Liver (tissue), 9 donors: ENCODE data around the gene AFAP1. TPM values are rescaled to one million over a fixed set of nuclear protein-coding genes. Genes with fewer than 3 reads are reported as not detected.

ENCODE experiments used
- DNase-seq: peaks from one replicate; pipeline ENCODE4 v3.0.0-alpha.2; 2017; ENCODE audit warnings: low spot score
- H3K27ac ChIP-seq, 2 donors: one replicate each; pipeline ENCODE4 v1.7.0; 2013; ENCODE audit warnings: inconsistent platforms in 2 of 2, low read length in 2 of 2, control low read depth in 1 of 2, low read depth in 1 of 2, mild to moderate bottlenecking in 1 of 2
- H3K27me3 ChIP-seq, 4 donors: one replicate each; pipeline versions ENCODE4 v1.6.1 to v1.7.0; 2013; ENCODE audit warnings: low read length in 3 of 4, inconsistent platforms in 1 of 4, mild to moderate bottlenecking in 1 of 4, moderate library complexity in 1 of 4; ENCODE audit not compliant: control insufficient read depth in 4 of 4, insufficient read depth in 4 of 4
- H3K36me3 ChIP-seq, 4 donors: one replicate each; pipeline versions ENCODE4 v1.6.1 to v1.7.0; 2013; ENCODE audit warnings: low read length in 3 of 4, mild to moderate bottlenecking in 3 of 4, low read depth in 1 of 4, moderate library complexity in 1 of 4; ENCODE audit not compliant: control insufficient read depth in 4 of 4, insufficient read depth in 3 of 4
- H3K4me1 ChIP-seq, 4 donors: one replicate each; pipeline versions ENCODE4 v1.6.1 to v1.7.0; 2013; ENCODE audit warnings: low read length in 3 of 4, mild to moderate bottlenecking in 3 of 4, moderate library complexity in 1 of 4; ENCODE audit not compliant: control insufficient read depth in 4 of 4, insufficient read depth in 4 of 4
- H3K4me3 ChIP-seq, 3 donors: one replicate each; pipeline versions ENCODE4 v1.6.1 to v1.7.0; 2013; ENCODE audit warnings: low read length in 3 of 3, control low read depth in 1 of 3, low read depth in 1 of 3, mild to moderate bottlenecking in 1 of 3
- H3K9ac ChIP-seq, 2 donors: one replicate each; pipeline ENCODE4 v1.7.0; 2013; ENCODE audit warnings: low read length in 2 of 2, mild to moderate bottlenecking in 2 of 2, moderate library complexity in 2 of 2, control low read depth in 1 of 2, low read depth in 1 of 2
- H3K9me3 ChIP-seq, 4 donors: one replicate each; pipeline versions ENCODE4 v1.6.1 to v1.7.0; 2013; ENCODE audit warnings: low read length in 3 of 4; ENCODE audit not compliant: control insufficient read depth in 4 of 4
- ATF3 ChIP-seq: IDR thresholded peaks from 2 replicates; pipeline ENCODE4 v1.6.1; 2016; ENCODE audit warnings: antibody characterized with exemption
- CTCF ChIP-seq: fragments of 150-350 bp; IDR thresholded peaks from 2 replicates; pipeline ENCODE4 v1.5.1; 2017; ENCODE audit warnings: improper control_type of control experiment, low read depth, low read length; ENCODE audit not compliant: missing input control
- EGR1 ChIP-seq, 2 donors: IDR thresholded peaks; 2 replicates each; pipeline ENCODE4 v1.6.1; 2016 to 2018; ENCODE audit warnings: antibody characterized with exemption in 2 of 2, low read depth in 2 of 2
- FOXA1 ChIP-seq: IDR thresholded peaks from 2 replicates; pipeline ENCODE4 v1.6.1; 2016; ENCODE audit warnings: antibody characterized with exemption
- FOXA2 ChIP-seq: IDR thresholded peaks from 2 replicates; pipeline ENCODE4 v1.6.1; 2016; ENCODE audit warnings: antibody characterized with exemption
- GABPA ChIP-seq, 2 donors: IDR thresholded peaks in 1 of 2; conservative IDR thresholded peaks in 1 of 2; 2 replicates each; pipeline ENCODE4 v1.6.1; 2016; ENCODE audit warnings: antibody characterized with exemption in 2 of 2, mild to moderate bottlenecking in 1 of 2, moderate library complexity in 1 of 2
- HNF4A ChIP-seq, 2 donors: conservative IDR thresholded peaks; 2 replicates each; pipeline ENCODE4 v1.6.1; 2016; ENCODE audit warnings: antibody characterized with exemption in 2 of 2, mild to moderate bottlenecking in 2 of 2
- HNF4G ChIP-seq: IDR thresholded peaks from 2 replicates; pipeline ENCODE4 v1.6.1; 2016; ENCODE audit warnings: antibody characterized with exemption
- JUND ChIP-seq, 2 donors: IDR thresholded peaks; 2 replicates each; pipeline ENCODE4 v1.6.1; 2016; ENCODE audit warnings: antibody characterized with exemption in 2 of 2
- MAX ChIP-seq: IDR thresholded peaks from 2 replicates; pipeline ENCODE4 v1.6.1; 2016; ENCODE audit warnings: antibody characterized with exemption
- NR2F2 ChIP-seq: IDR thresholded peaks from 2 replicates; pipeline ENCODE4 v1.6.1; 2016; ENCODE audit warnings: antibody characterized with exemption
- RAD21 ChIP-seq, 2 donors: IDR thresholded peaks; 2 replicates each; pipeline ENCODE4 v1.6.1; 2016; ENCODE audit warnings: antibody characterized with exemption in 2 of 2, mild to moderate bottlenecking in 2 of 2
- REST ChIP-seq: IDR thresholded peaks from 2 replicates; pipeline ENCODE4 v1.6.1; 2016; ENCODE audit warnings: antibody characterized with exemption, mild to moderate bottlenecking
- RXRA ChIP-seq, 2 donors: IDR thresholded peaks; 2 replicates each; pipeline ENCODE4 v1.6.1; 2017 to 2018; ENCODE audit warnings: antibody characterized with exemption in 2 of 2, mild to moderate bottlenecking in 1 of 2
- SP1 ChIP-seq: IDR thresholded peaks from 2 replicates; pipeline ENCODE4 v1.6.1; 2018; ENCODE audit warnings: antibody characterized with exemption, mild to moderate bottlenecking
- TAF1 ChIP-seq: conservative IDR thresholded peaks from 2 replicates; pipeline ENCODE4 v1.6.1; 2016; ENCODE audit warnings: antibody characterized with exemption, mild to moderate bottlenecking
- YY1 ChIP-seq: IDR thresholded peaks from 2 replicates; pipeline ENCODE4 v1.6.1; 2016; ENCODE audit warnings: antibody characterized with exemption, mild to moderate bottlenecking
- ZBTB33 ChIP-seq: IDR thresholded peaks from 2 replicates; pipeline ENCODE4 v1.6.1; 2016; ENCODE audit warnings: antibody characterized with exemption
- WGBS: extraction: QIAGEN DNeasy Blood & Tissue Kit; methylation state at CpG from one replicate; pipeline ENCODE4 v1.1.7; 2013; 5-methylcytosine and 5-hydroxymethylcytosine counted together
- polyA plus RNA-seq, 2 donors: library from polyadenylated mRNA; stranded (reverse) in 1 of 2; unstranded in 1 of 2; fragments of 200-250 nt in 1 of 2; fragments of >200 nt in 1 of 2; fragmentation: Nextera tagmentation in 1 of 2; extraction: Ambion mirVana in 1 of 2; gene quantifications; one replicate each; pipeline versions ENCODE4 v1.2.1 to v1.2.3, GENCODE V29; 2013 to 2015
- total RNA-seq, 2 donors: library from RNA; depleted of rRNA; stranded (reverse); fragments of >200 nt; gene quantifications; one replicate each; pipeline ENCODE4 v1.2.3, GENCODE V29; 2014
- donor health status: healthy.
- donor health status: healthy.
- donor health status: healthy.
- donor health status: healthy.
- donor health status: healthy.

Gene AFAP1
- total and polyA plus RNA-seq, 4 donors: 0.40 to 3.2 (median 1.6) TPM

GRCh38 chr4:7943211-7943610, 3.5 kb upstream of the AFAP1 start:
- peaks cover 0 to 1% (median 0%) of the 10 kb centered on the region in 4 donors for H3K36me3 ChIP-seq
- H3K9ac ChIP-seq: no peak overlapping the region
- TF ChIP-seq HNF4G: no peak
- no peak for TF ChIP-seq GABPA (IDR thresholded peaks at IDR 0.05 in 1 of 2, conservative IDR thresholded peaks at IDR 0.05 in 1 of 2)
- TF ChIP-seq ATF3: no peak
- TF ChIP-seq SP1: no peak
- no peak for TF ChIP-seq TAF1
- TF ChIP-seq NR2F2: no peak
- H3K27ac ChIP-seq: no peak overlapping the region
- 93% methylated on average over 8 of the region's 8 CpGs for WGBS
- H3K27me3 ChIP-seq: no peaks in the 10 kb centered on the region
- peaks cover 0 to 14% (median 8%) of the 10 kb centered on the region in 4 donors for H3K4me1 ChIP-seq
- H3K9me3 ChIP-seq: peaks cover 0 to 2% (median 0%) of the 10 kb centered on the region in 4 donors
- no peak overlapping the region for H3K4me3 ChIP-seq
- DNase-seq: no peak

GRCh38 chr4:7941965-7942496, 2.4 kb upstream of the AFAP1 start:
- no peak for DNase-seq
- H3K4me3 ChIP-seq: no peak overlapping the region
- no peak overlapping the region for H3K27ac ChIP-seq
- WGBS: 85% methylated on average over 4 of the region's 4 CpGs
- TF ChIP-seq EGR1 (IDR thresholded peaks at IDR 0.05; ENCODE audit: low read depth in 2 of 2): no peak
- peak in 1 of 2 donors; percentile 11 for TF ChIP-seq RXRA (IDR thresholded peaks at IDR 0.05)
- no peaks in the 10 kb centered on the region for H3K27me3 ChIP-seq
- H3K36me3 ChIP-seq: peaks cover 0 to 1% (median 0%) of the 10 kb centered on the region in 4 donors
- H3K4me1 ChIP-seq: peaks cover 0 to 14% (median 8%) of the 10 kb centered on the region in 4 donors
- no peak overlapping the region for H3K9ac ChIP-seq
- peaks cover 0 to 2% (median 0%) of the 10 kb centered on the region in 4 donors for H3K9me3 ChIP-seq

GRCh38 chr4:7941111-7941964, 1.7 kb upstream of the AFAP1 start:
- TF ChIP-seq MAX: no peak
- TF ChIP-seq CTCF: no peak
- no peak for TF ChIP-seq FOXA1
- TF ChIP-seq HNF4A (conservative IDR thresholded peaks at IDR 0.05): no peak
- no peak for TF ChIP-seq REST
- TF ChIP-seq RXRA (IDR thresholded peaks at IDR 0.05): no peak
- no peak for TF ChIP-seq FOXA2
- TF ChIP-seq JUND (IDR thresholded peaks at IDR 0.05): no peak
- no peak for TF ChIP-seq ATF3
- no peak for TF ChIP-seq NR2F2
- no peak for TF ChIP-seq SP1
- TF ChIP-seq GABPA (IDR thresholded peaks at IDR 0.05 in 1 of 2, conservative IDR thresholded peaks at IDR 0.05 in 1 of 2): no peak
- TF ChIP-seq TAF1: no peak
- no peak for TF ChIP-seq EGR1 (IDR thresholded peaks at IDR 0.05; ENCODE audit: low read depth in 2 of 2)
- TF ChIP-seq ZBTB33: no peak
- no peak for TF ChIP-seq RAD21 (IDR thresholded peaks at IDR 0.05)
- no peak for TF ChIP-seq HNF4G
- no peak for TF ChIP-seq YY1
- H3K4me3 ChIP-seq: no peak overlapping the region
- H3K9ac ChIP-seq: no peak overlapping the region
- no peak overlapping the region for H3K27ac ChIP-seq
- H3K36me3 ChIP-seq: no peaks in the 10 kb centered on the region
- peaks cover 0 to 14% (median 8%) of the 10 kb centered on the region in 4 donors for H3K4me1 ChIP-seq
- 84% methylated on average over 11 of the region's 11 CpGs for WGBS
- H3K9me3 ChIP-seq: peaks cover 0 to 2% (median 0%) of the 10 kb centered on the region in 4 donors
- no peaks in the 10 kb centered on the region for H3K27me3 ChIP-seq
- no peak for DNase-seq
